ENCODE results near the gene DLGAP1.

DLGAP1 gene

GRCh38 chr18:3886575-3887322, 568.4 kb downstream of the DLGAP1 start:
- no peak for DNase-seq

GRCh38 chr18:3885209-3885792, 569.8 kb downstream of the DLGAP1 start:
- no peak for DNase-seq

- DNase-seq, result no peak
Observed at GRCh38 chr18:3879836-3880120, 575.3 kb downstream of the DLGAP1 start.

GRCh38 chr18:3879114-3879835, 575.8 kb downstream of the DLGAP1 start:
- DNase-seq, result no peak

GRCh38 chr18:3878401-3878800, 576.7 kb downstream of the DLGAP1 start:
- no peak for DNase-seq

- DNase-seq, result no peak
Observed at GRCh38 chr18:3877678-3878077, 577.4 kb downstream of the DLGAP1 start.

GRCh38 chr18:3875961-3876360, 579.1 kb downstream of the DLGAP1 start:
- DNase-seq, result no peak

- DNase-seq, result no peak
Observed at GRCh38 chr18:3875376-3875775, 579.7 kb downstream of the DLGAP1 start.

GRCh38 chr18:3874581-3874980, 580.5 kb downstream of the DLGAP1 start:
- no peak for DNase-seq

GRCh38 chr18:3874125-3874524, 581.0 kb downstream of the DLGAP1 start:
- DNase-seq, result no peak

GRCh38 chr18:3873698-3874097, 581.4 kb downstream of the DLGAP1 start:
- DNase-seq, result no peak

- no peak for DNase-seq
Observed at GRCh38 chr18:3873211-3873610, 581.9 kb downstream of the DLGAP1 start.

- no peak for DNase-seq
Observed at GRCh38 chr18:3872641-3873040, 582.5 kb downstream of the DLGAP1 start.

GRCh38 chr18:3871687-3872086, 583.4 kb downstream of the DLGAP1 start:
- no peak for DNase-seq

GRCh38 chr18:3870914-3871313, 584.2 kb downstream of the DLGAP1 start:
- DNase-seq, result no peak

- DNase-seq, result no peak
Observed at GRCh38 chr18:3869848-3870247, 585.3 kb downstream of the DLGAP1 start.

- no peak for DNase-seq
Observed at GRCh38 chr18:3867864-3868311, 587.2 kb downstream of the DLGAP1 start.

- DNase-seq, result no peak
Observed at GRCh38 chr18:3867236-3867635, 587.9 kb downstream of the DLGAP1 start.

- DNase-seq, result no peak
Observed at GRCh38 chr18:3864669-3865298, 590.3 kb downstream of the DLGAP1 start.

GRCh38 chr18:3863593-3863992, 591.5 kb downstream of the DLGAP1 start:
- DNase-seq, result no peak

- no peak for DNase-seq
Observed at GRCh38 chr18:3863006-3863405, 592.1 kb downstream of the DLGAP1 start.

GRCh38 chr18:3861495-3861894, 593.6 kb downstream of the DLGAP1 start:
- no peak for DNase-seq

GRCh38 chr18:3857544-3857943, 597.6 kb downstream of the DLGAP1 start:
- DNase-seq, result no peak

- no peak for DNase-seq
Observed at GRCh38 chr18:3855966-3856365, 599.1 kb downstream of the DLGAP1 start.

Data from T1000 (cell line).